Left lung (tissue), 10 donors: ENCODE results near the gene PRKAA1. TPM values are rescaled to one million over a fixed set of nuclear protein-coding genes. Genes with fewer than 3 reads are reported as not detected.
"Not testable (repeated sequence)": the region's sequence is repeated elsewhere in the genome, so short reads cannot be mapped to it uniquely, and the experiment has no call there.

Source experiments
- ATAC-seq: fragments of 200-7000 bp; cut with Tn5 transposase; one replicate; pipeline ENCODE4 v1.9.1; 2020; ENCODE audit warnings: moderate library complexity
- DNase-seq, 4 donors: peaks; one replicate each; pipeline ENCODE4 v3.0.0-alpha.2; 2013 to 2020
- H3K27ac ChIP-seq, 2 donors: fragments of 200-600 bp; sonication (generic) in 1 of 2; one replicate each; pipeline versions ENCODE4 v1.5.0 to v1.8.0; 2020 to 2021
- H3K27me3 ChIP-seq, 2 donors: fragments of 200-600 bp; sonication (generic) in 1 of 2; one replicate each; pipeline versions ENCODE4 v1.5.0 to v1.8.0; 2020 to 2021
- H3K36me3 ChIP-seq, 2 donors: fragments of 200-600 bp; sonication (generic) in 1 of 2; one replicate each; pipeline versions ENCODE4 v1.5.0 to v1.8.0; 2020 to 2021
- H3K4me1 ChIP-seq, 2 donors: fragments of 200-600 bp; one replicate each; pipeline ENCODE4 v1.8.0; 2021
- H3K4me3 ChIP-seq, 2 donors: fragments of 200-600 bp; sonication (generic) in 1 of 2; one replicate each; pipeline versions ENCODE4 v1.5.0 to v1.8.0; 2020 to 2021; ENCODE audit warnings: mild to moderate bottlenecking in 1 of 2
- H3K9me3 ChIP-seq, 2 donors: fragments of 200-600 bp; sonication (generic) in 1 of 2; one replicate each; pipeline versions ENCODE4 v1.5.0 to v1.8.0; 2020 to 2021
- intact Hi-C, 2 donors: fragments of 100-400 bp; cut with DNase I; formaldehyde crosslinking; loops; one replicate each; pipeline versions ENCODE4 v1.11.2 to v1.14.2; 2022
- polyA plus RNA-seq, 6 donors: library from polyadenylated mRNA; unstranded; fragments of 120-200 nt; gene quantifications; one replicate each; pipeline ENCODE4 v1.2.1, GENCODE V29; 2013; ENCODE audit not compliant: insufficient read length in 6 of 6
- total RNA-seq, 2 donors: library from RNA; stranded (reverse); fragmentation: NEBNext Ultra II Directional; extraction: Animal tissue kit (Norgen Biotek cat#: 25700); gene quantifications; one replicate each; pipeline ENCODE4 v1.2.1, GENCODE V29; 2021
- TF ChIP-seq, protein P1 (sequence below), 2 donors: fragments of 200-600 bp; sonication (generic) in 1 of 2; IDR thresholded peaks; one replicate each; pipeline versions ENCODE4 v1.5.0 to v1.8.0; 2021; ENCODE audit warnings: antibody characterized with exemption in 2 of 2
- donor health status: DM: no; HTN: yes; CAD: no.
- donor health status: DM: no; HTN: no; CAD: no.

PRKAA1 gene
- total and polyA plus RNA-seq, 8 donors, result 71.2 to 85.7 (median 78.4) TPM

DNA sequence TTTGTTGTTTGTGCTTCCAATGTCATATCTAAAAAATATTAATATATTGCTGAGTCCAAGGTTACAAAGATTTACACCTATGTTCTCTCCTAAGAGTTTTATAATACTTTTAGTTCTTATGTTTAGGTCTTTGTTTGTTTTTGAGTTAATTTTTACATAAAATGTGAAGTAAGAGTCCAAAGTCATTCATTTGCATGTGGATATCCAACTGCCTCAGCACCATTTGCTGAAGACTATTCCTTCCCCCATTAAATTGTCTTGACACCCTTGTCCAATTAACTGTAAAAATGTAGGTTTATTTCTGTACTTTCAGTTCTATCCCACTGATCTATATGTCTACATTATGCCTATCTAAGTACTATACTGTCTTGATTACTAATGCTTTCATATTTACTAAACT is 78.1 kb downstream of the PRKAA1 start:
- TF ChIP-seq, protein P1, sequence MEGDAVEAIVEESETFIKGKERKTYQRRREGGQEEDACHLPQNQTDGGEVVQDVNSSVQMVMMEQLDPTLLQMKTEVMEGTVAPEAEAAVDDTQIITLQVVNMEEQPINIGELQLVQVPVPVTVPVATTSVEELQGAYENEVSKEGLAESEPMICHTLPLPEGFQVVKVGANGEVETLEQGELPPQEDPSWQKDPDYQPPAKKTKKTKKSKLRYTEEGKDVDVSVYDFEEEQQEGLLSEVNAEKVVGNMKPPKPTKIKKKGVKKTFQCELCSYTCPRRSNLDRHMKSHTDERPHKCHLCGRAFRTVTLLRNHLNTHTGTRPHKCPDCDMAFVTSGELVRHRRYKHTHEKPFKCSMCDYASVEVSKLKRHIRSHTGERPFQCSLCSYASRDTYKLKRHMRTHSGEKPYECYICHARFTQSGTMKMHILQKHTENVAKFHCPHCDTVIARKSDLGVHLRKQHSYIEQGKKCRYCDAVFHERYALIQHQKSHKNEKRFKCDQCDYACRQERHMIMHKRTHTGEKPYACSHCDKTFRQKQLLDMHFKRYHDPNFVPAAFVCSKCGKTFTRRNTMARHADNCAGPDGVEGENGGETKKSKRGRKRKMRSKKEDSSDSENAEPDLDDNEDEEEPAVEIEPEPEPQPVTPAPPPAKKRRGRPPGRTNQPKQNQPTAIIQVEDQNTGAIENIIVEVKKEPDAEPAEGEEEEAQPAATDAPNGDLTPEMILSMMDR (IDR thresholded peaks at IDR 0.05), result no peak

DNA sequence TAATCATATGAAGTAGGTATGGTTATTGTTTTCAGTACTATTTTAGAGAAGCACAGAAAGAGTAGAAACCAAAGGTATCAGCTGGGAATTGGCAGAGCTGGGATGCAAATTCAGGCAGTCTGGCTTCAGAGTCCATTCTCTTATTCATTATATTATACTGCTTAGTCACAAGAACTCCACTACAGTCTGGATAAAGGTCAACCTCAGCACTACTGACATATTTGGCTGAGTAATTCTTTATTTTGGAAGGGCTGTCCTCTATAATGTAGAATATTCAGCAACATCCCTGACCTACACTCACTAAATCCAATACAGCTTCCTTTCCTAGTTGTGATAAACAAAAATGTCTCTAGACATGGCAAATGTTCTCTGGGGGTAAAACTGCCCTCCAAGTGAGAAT is 80.9 kb downstream of the PRKAA1 start:
- intact Hi-C loops, result no loop called here
- Histone ChIP-seq H3K27ac (no peak overlapping the region), H3K9me3 (peaks cover 0 to 8% of the 10 kb centered on the region in 2 donors), H3K27me3 (no peaks in the 10 kb centered on the region), H3K4me3 (no peak overlapping the region), H3K4me1 (no peaks in the 10 kb centered on the region), H3K36me3 (peaks cover 0 to 34% of the 10 kb centered on the region in 2 donors)
- DNase-seq (no peak), ATAC-seq (no peak)
- TF ChIP-seq, protein P1 (IDR thresholded peaks at IDR 0.05), result no peak

More for the DNA sequence above, 78.1 kb downstream of the PRKAA1 start:
- Histone ChIP-seq H3K27me3 (no peaks in the 10 kb centered on the region), H3K9me3 (peaks cover 0 to 11% of the 10 kb centered on the region in 2 donors), H3K4me1 (no peaks in the 10 kb centered on the region), H3K27ac (no peak overlapping the region), H3K4me3 (no peak overlapping the region), H3K36me3 (peaks cover 0 to 50% of the 10 kb centered on the region in 2 donors)
- intact Hi-C loops, result no loop called here
- DNase-seq (no peak), ATAC-seq (no peak)

DNA sequence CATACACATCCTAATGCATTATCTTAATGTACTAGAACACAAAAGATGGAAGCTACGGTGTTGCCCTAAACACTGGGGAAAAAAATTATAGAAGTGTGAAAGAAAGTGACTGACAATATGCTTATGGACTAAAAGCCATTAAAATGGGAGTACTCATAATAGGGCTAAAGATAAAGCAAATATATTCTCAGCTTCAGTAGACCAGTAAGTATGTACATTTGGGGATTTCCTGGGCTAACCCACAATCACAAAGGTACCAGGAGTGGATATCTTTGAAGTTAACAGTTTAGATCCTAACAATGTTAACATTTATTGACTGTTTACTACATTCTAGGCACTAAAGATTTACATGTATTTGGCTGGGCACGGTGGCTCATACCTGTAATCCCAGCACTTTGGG is 81.6 kb downstream of the PRKAA1 start:
- TF ChIP-seq, protein P1 (IDR thresholded peaks at IDR 0.05), result no peak
- ATAC-seq (no peak), DNase-seq (no peak)
- Histone ChIP-seq H3K9me3 (peaks cover 0 to 1% of the 10 kb centered on the region in 2 donors), H3K36me3 (peaks cover 0 to 27% of the 10 kb centered on the region in 2 donors), H3K27me3 (no peaks in the 10 kb centered on the region), H3K4me1 (no peaks in the 10 kb centered on the region), H3K4me3 (no peak overlapping the region), H3K27ac (no peak overlapping the region)
- intact Hi-C loops, result no loop called here

DNA sequence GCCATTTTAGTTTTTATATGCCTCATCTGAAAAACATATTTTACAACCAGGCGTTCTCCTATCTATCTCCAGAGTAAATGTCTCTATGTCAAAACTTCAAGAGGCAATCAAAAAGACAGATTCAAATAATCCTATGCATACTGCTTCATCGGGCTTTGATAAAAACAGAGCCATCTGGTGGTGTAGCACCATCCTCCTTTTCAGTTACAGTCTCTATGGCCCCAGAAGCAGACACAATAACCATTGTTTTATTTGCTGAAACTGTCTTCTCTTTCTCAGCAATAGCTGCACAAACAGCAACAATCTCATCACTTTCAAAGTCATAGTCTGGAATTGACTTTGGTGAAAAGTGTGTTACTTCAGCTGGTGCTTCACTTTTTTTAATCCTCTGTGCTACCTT is 82.2 kb downstream of the PRKAA1 start:
- Histone ChIP-seq H3K4me3 (no peak overlapping the region), H3K36me3 (peaks cover 0 to 21% of the 10 kb centered on the region in 2 donors), H3K4me1 (no peaks in the 10 kb centered on the region), H3K9me3 (no peaks in the 10 kb centered on the region), H3K27ac (no peak overlapping the region), H3K27me3 (no peaks in the 10 kb centered on the region)
- TF ChIP-seq, protein P1 (IDR thresholded peaks at IDR 0.05), result no peak
- ATAC-seq (no peak), DNase-seq (no peak)
- intact Hi-C loops, result no loop called here

DNA sequence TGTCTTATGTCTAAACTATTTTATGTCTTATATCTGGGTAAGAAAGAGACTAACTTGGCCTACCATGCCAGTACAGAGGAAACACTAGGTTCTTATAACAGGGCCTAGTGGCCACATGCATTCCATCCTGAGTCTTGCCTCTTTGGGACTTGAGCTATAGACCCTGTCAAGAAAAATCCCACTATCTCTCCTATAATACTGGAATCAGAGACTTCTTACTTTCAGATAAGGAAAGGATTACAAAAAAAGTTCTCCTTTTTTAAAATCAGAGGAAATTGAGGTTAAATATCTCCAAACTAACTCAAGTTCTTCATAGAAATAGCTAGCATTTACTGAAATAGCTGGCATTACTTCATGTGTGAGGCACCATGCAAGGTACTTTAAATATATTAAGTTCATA is 84.2 kb downstream of the PRKAA1 start:
- ATAC-seq (no peak), DNase-seq (no peak)
- Histone ChIP-seq H3K27me3 (no peaks in the 10 kb centered on the region), H3K27ac (no peak overlapping the region), H3K36me3 (peaks cover 0 to 15% of the 10 kb centered on the region in 2 donors), H3K9me3 (no peaks in the 10 kb centered on the region), H3K4me1 (no peaks in the 10 kb centered on the region), H3K4me3 (no peak overlapping the region)
- TF ChIP-seq, protein P1 (IDR thresholded peaks at IDR 0.05), result no peak
- intact Hi-C loops, result no loop called here

DNA sequence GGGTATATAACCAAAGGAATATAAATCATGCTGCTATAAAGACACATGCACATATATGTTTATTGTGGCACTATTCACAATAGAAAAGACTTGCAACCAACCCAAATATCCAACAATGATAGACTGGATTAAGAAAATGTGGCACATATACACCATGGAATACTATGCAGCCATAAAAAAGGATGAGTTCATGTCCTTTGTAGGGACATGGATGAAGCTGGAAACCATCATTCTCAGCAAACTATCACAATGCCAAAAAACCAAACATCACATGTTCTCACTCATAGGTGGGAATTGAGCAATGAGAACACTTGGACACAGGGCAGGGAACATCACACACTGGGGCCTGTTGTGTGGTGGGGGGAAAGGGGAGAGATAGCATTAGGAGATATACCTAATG is 87.6 kb downstream of the PRKAA1 start:
- DNase-seq, intact Hi-C loops, ATAC-seq, H3K4me1 ChIP-seq, H3K36me3 ChIP-seq, H3K27me3 ChIP-seq, H3K4me3 ChIP-seq, H3K27ac ChIP-seq, H3K9me3 ChIP-seq: not testable (repeated sequence)
